ENCODE measurements around the gene CENPX. TPM values are rescaled to one million over a fixed set of nuclear protein-coding genes. Genes with fewer than 3 reads are reported as not detected.

The CENPX gene
- total RNA-seq, 1 experiment from 2014 or later, result 77.9 TPM

- H3K36me3 Mint-ChIP-seq (ENCODE audit: insufficient read depth in 1 of 3, low read depth in 3 of 3), result peaks cover 6 to 42% (median 39%) of the 10 kb centered on the region in 3 experiments; a peak in 6 of 7 replicates
- H3K27me3 ChIP-seq (ENCODE audit: insufficient read depth, low read length), result no peaks in the 10 kb centered on the region
- WGBS (ENCODE audit: extremely low coverage, insufficient read length, low lambda C conversion rate), result no CpG with 5 or more reads among the region's 19 CpGs
- H3K4me1 Mint-ChIP-seq, result peaks cover 0 to 13% of the 10 kb centered on the region in 2 experiments; a peak in 2 of 4 replicates
- H3K4me3 Mint-ChIP-seq, result peak overlapping the region; percentile 83 to 89
- H2BK12ac ChIP-seq (ENCODE audit: insufficient read length, low read depth, low read length), result no peak overlapping the region
- no peak overlapping the region for H2BK20ac ChIP-seq (ENCODE audit: low read depth, low read length, poor library complexity, severe bottlenecking)
- H4K91ac ChIP-seq (ENCODE audit: insufficient read length, low read depth, low read length), result no peak overlapping the region
- no peak overlapping the region for H2BK120ac ChIP-seq (ENCODE audit: low read depth, low read length, poor library complexity, severe bottlenecking)
- no peak overlapping the region for H2AFZ ChIP-seq (ENCODE audit: low read length)
- no peak overlapping the region for H3K18ac ChIP-seq (ENCODE audit: insufficient read length, low read depth, low read length)
- H3K9ac ChIP-seq (ENCODE audit: extremely low read depth, insufficient read length, low read length), result no peak overlapping the region
- H2BK5ac ChIP-seq (ENCODE audit: insufficient read length, low read length), result no peak overlapping the region
- no peaks in the 10 kb centered on the region for H3K4me1 ChIP-seq (ENCODE audit: insufficient read depth, low read length)
- peaks cover 2% of the 10 kb centered on the region for H3K79me1 ChIP-seq (ENCODE audit: insufficient read depth, low read depth, low read length, poor library complexity, severe bottlenecking)
- no peaks in the 10 kb centered on the region for H3K9me3 Mint-ChIP-seq
- no peak overlapping the region for H4K5ac ChIP-seq (ENCODE audit: insufficient read length, low read depth, low read length)
- H3K27ac Mint-ChIP-seq, result no peak overlapping the region; a peak in 1 of 7 replicates
- DNase-seq, result no peak
- H3K4ac ChIP-seq (ENCODE audit: low read depth, low read length), result no peak overlapping the region
- no peak overlapping the region for H2AK5ac ChIP-seq (ENCODE audit: insufficient read length, low read length)
- H3K79me2 ChIP-seq (ENCODE audit: insufficient read depth, low read length), result no peaks in the 10 kb centered on the region
- H4K8ac ChIP-seq (replicated peaks; ENCODE audit: insufficient read length, low read depth, low read length), result no peak overlapping the region
- no peak overlapping the region; the same call in 1 of the 2 replicates for H3K14ac ChIP-seq (ENCODE audit: insufficient read depth, low read length)
- H3K23ac ChIP-seq (ENCODE audit: insufficient read length, low read depth, low read length), result no peak overlapping the region
- H3K9me3 ChIP-seq (ENCODE audit: control insufficient read depth, low read depth, low read length), result no peaks in the 10 kb centered on the region
- H2BK15ac ChIP-seq (ENCODE audit: low read depth, low read length), result no peak overlapping the region
- H3K23me2 ChIP-seq (ENCODE audit: insufficient read length, low read depth, low read length, poor library complexity, severe bottlenecking), result no peaks in the 10 kb centered on the region
- peaks cover 3% of the 10 kb centered on the region for H4K20me1 ChIP-seq (ENCODE audit: control insufficient read depth, insufficient read depth, insufficient read length)
- H3K4me2 ChIP-seq (ENCODE audit: insufficient read depth, insufficient read length, low read length), result peak overlapping the region; percentile 72
- no peak overlapping the region for H3K27ac ChIP-seq (ENCODE audit: insufficient read length, low read depth, low read length)
- TF ChIP-seq CTCF (conservative IDR thresholded peaks at IDR 0.05), result no peak
- H3K56ac ChIP-seq (ENCODE audit: insufficient read length, low read depth, low read length), result no peak overlapping the region
- no peaks in the 10 kb centered on the region; the same call in 1 of the 2 replicates for H3K27me3 Mint-ChIP-seq (ENCODE audit: low read depth)
- H3T11ph ChIP-seq (ENCODE audit: low read length), result no peak overlapping the region
These were observed 30.0 kb upstream of the CENPX start for GRCh38 chr17:82052638-82053059.

All from H9 (cell line).